HG03175 (cell line): ENCODE measurements around the gene GRK1.
"Not testable (repeated sequence)": the region's sequence is repeated elsewhere in the genome, so short reads cannot be mapped to it uniquely, and the experiment has no call there.

Source experiments
- ATAC-seq: cut with Tn5 transposase; IDR thresholded peaks from one replicate; pipeline ENCODE4 v1.9.1; 2021; ENCODE audit warnings: mild to moderate bottlenecking, moderate library complexity; ENCODE audit not compliant: unreplicated experiment

The GRK1 gene

GRCh38 chr13:113742000-113742441, 75.0 kb downstream of the GRK1 start:
- ATAC-seq: no peak

- no peak for ATAC-seq
These were observed 75.6 kb downstream of the GRK1 start for GRCh38 chr13:113742445-113743120.

- no peak for ATAC-seq
These were observed 76.6 kb downstream of the GRK1 start for GRCh38 chr13:113743366-113744195.

- ATAC-seq: no peak
These were observed 77.4 kb downstream of the GRK1 start for GRCh38 chr13:113744197-113745000.

- ATAC-seq: no peak
These were observed 78.0 kb downstream of the GRK1 start for GRCh38 chr13:113745059-113745458.

GRCh38 chr13:113745500-113746142, 78.6 kb downstream of the GRK1 start:
- ATAC-seq: not testable (repeated sequence)

- no peak for ATAC-seq
These were observed 79.1 kb downstream of the GRK1 start for GRCh38 chr13:113746143-113746525.

- ATAC-seq: no peak
These were observed 79.7 kb downstream of the GRK1 start for GRCh38 chr13:113746671-113747070.

- ATAC-seq: no peak
These were observed 80.3 kb downstream of the GRK1 start for GRCh38 chr13:113747291-113747833.

GRCh38 chr13:113748101-113748861, 81.3 kb downstream of the GRK1 start:
- no peak for ATAC-seq

- no peak for ATAC-seq
These were observed 81.9 kb downstream of the GRK1 start for GRCh38 chr13:113748862-113749451.

GRCh38 chr13:113749507-113749906, 82.5 kb downstream of the GRK1 start:
- no peak for ATAC-seq

GRCh38 chr13:113749967-113750366, 82.9 kb downstream of the GRK1 start:
- no peak for ATAC-seq

- no peak for ATAC-seq
These were observed 83.8 kb downstream of the GRK1 start for GRCh38 chr13:113750554-113751399.

GRCh38 chr13:113751491-113751890, 84.5 kb downstream of the GRK1 start:
- ATAC-seq: no peak

- ATAC-seq: not testable (repeated sequence)
These were observed 85.4 kb downstream of the GRK1 start for GRCh38 chr13:113752211-113752986.

GRCh38 chr13:113753171-113753570, 86.2 kb downstream of the GRK1 start:
- ATAC-seq: no peak

- ATAC-seq: no peak
These were observed 87.2 kb downstream of the GRK1 start for GRCh38 chr13:113754242-113754641.
